Caco-2 (cell line): ENCODE measurements around the gene BCL7A. TPM values are rescaled to one million over a fixed set of nuclear protein-coding genes. Genes with fewer than 3 reads are reported as not detected.
"Not testable (repeated sequence)": the region's sequence is repeated elsewhere in the genome, so short reads cannot be mapped to it uniquely, and the experiment has no call there.

ENCODE experiments used
- BruUV-seq: library from RNA; stranded (reverse); fragments of 400-500 nt; replicated peaks from 2 replicates; lab custom pipeline; 2021; lab: Mats Ljungman, UMichigan
- CTCF ChIA-PET: fragments of 300-600 bp; sonication (Branson Sonifier 250); formaldehyde crosslinking; loops from one replicate; lab custom pipeline; 2022; ENCODE audit warnings: antibody characterized with exemption; lab: Charles Lee
- POLR2A ChIA-PET: fragments of 300-600 bp; sonication (Branson Sonifier 250); formaldehyde crosslinking; loops from one replicate; lab custom pipeline; 2022; ENCODE audit warnings: antibody characterized with exemption; lab: Charles Lee
- DNase-seq, 2 experiments: peaks; one replicate each; pipeline versions ENCODE4 v3.0.0 to v3.0.0-alpha.2; 2020 to 2022
- H3K27me3 ChIP-seq: replicated peaks from 2 replicates; pipeline ENCODE4 v1.6.0; 2011; ENCODE audit warnings: low read length; ENCODE audit not compliant: control insufficient read depth, insufficient read depth
- H3K36me3 ChIP-seq: 2 replicates; pipeline ENCODE4 v1.5.1; 2011; ENCODE audit warnings: low read length; ENCODE audit not compliant: control insufficient read depth, insufficient read depth
- H3K4me1 ChIP-seq: fragments of 250-450 bp; sonication (Bioruptor Pico); 2 replicates; pipeline ENCODE4 v1.5.1; 2020; ENCODE audit warnings: mild to moderate bottlenecking
- H3K4me3 ChIP-seq: 2 replicates; pipeline ENCODE4 v1.5.1; 2011; ENCODE audit warnings: low read depth, mild to moderate bottlenecking, control low read depth, low read length
- H3K9me3 ChIP-seq: fragments of 250-450 bp; sonication (Bioruptor Pico); 2 replicates; pipeline ENCODE4 v1.5.1; 2020; ENCODE audit warnings: mild to moderate bottlenecking, moderate library complexity
- H3K27ac Mint-ChIP-seq: one replicate; pipeline ENCODE4 v1.8.0; 2022; ENCODE audit warnings: mixed read lengths; ENCODE audit not compliant: unreplicated experiment
- H3K27me3 Mint-ChIP-seq: one replicate; pipeline ENCODE4 v1.8.0; 2022; ENCODE audit warnings: mixed read lengths; ENCODE audit not compliant: insufficient read depth, unreplicated experiment
- H3K36me3 Mint-ChIP-seq: one replicate; pipeline ENCODE4 v1.8.0; 2022; ENCODE audit warnings: mild to moderate bottlenecking, mixed read lengths; ENCODE audit not compliant: insufficient read depth, unreplicated experiment
- H3K4me1 Mint-ChIP-seq: one replicate; pipeline ENCODE4 v1.8.0; 2022; ENCODE audit warnings: low read depth, mixed read lengths; ENCODE audit not compliant: unreplicated experiment
- H3K4me3 Mint-ChIP-seq: one replicate; pipeline ENCODE4 v1.8.0; 2022; ENCODE audit warnings: mild to moderate bottlenecking, moderate library complexity, mixed read lengths; ENCODE audit not compliant: unreplicated experiment
- H3K9me3 Mint-ChIP-seq: one replicate; pipeline ENCODE4 v1.8.0; 2022; ENCODE audit warnings: mixed read lengths; ENCODE audit not compliant: unreplicated experiment
- intact Hi-C: fragments of 100-400 bp; cut with micrococcal nuclease; formaldehyde crosslinking; loops from one replicate; pipeline ENCODE4 v1.10.0; 2022; ENCODE audit not compliant: unreplicated experiment
- total RNA-seq: library from RNA; stranded (reverse); gene quantifications from 2 replicates; pipeline ENCODE4 v1.2.3, GENCODE V29; 2022
- TF ChIP-seq, protein P1 (sequence below), 2 experiments: fragments of 200-600 bp in 1 of 2; IDR thresholded peaks; 1 replicate in 1 of 2; 2 replicates in 1 of 2; pipeline versions ENCODE4 v1.5.1 to v1.8.0; 2011 to 2022; ENCODE audit warnings: antibody characterized with exemption in 1 of 2, control low read depth in 1 of 2, inconsistent platforms in 1 of 2, low read depth in 1 of 2, low read length in 1 of 2, mild to moderate bottlenecking in 1 of 2, moderate library complexity in 1 of 2; ENCODE audit not compliant: insufficient read depth in 1 of 2, severe bottlenecking in 1 of 2, unreplicated experiment in 1 of 2

BCL7A gene
- total RNA-seq, 1 experiment from 2014 or later: 15.5 TPM

DNA sequence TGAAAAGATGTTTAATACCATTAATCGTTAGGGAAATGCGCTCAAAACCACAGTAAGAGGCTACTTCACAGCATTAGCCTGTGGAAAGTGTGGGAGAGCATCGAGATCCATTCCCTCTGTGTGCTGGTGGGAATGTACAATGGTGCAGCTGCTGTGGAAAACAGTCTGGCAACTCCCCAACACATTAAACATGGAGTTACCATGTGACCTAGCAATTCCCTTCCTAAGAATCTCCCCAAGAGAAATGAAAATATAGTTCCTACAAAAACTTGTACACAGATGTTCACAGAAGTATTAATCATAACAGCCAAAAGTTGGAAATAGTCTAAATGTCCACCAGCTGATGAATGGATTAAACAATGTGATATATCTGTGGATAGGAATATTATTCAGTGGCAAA lies 80.6 kb downstream of the BCL7A start:
- no peaks in the 10 kb centered on the region for H3K36me3 ChIP-seq
- Mint-ChIP-seq H3K4me3 (no peak overlapping the region), H3K27me3 (no peaks in the 10 kb centered on the region), H3K4me1 (peaks cover 21% of the 10 kb centered on the region), H3K9me3 (no peaks in the 10 kb centered on the region), H3K27ac (no peak overlapping the region), H3K36me3 (peaks cover 6% of the 10 kb centered on the region)
- DNase-seq: no peak
- ChIA-PET POLR2A (interaction anchor here (1.0 kb wide), 1 partner anchor 24 kb away, joined by 3 read pairs; the partner anchor contains the start of gene MLXIP), CTCF (no interaction called here)
- no peak overlapping the region for H3K4me3 ChIP-seq
- BruUV-seq: no TSS peak
- H3K9me3 ChIP-seq: no peaks in the 10 kb centered on the region
- peaks cover 29% of the 10 kb centered on the region for H3K4me1 ChIP-seq
- no peaks in the 10 kb centered on the region for H3K27me3 ChIP-seq
- intact Hi-C loops: no loop called here
- TF ChIP-seq, protein P1, sequence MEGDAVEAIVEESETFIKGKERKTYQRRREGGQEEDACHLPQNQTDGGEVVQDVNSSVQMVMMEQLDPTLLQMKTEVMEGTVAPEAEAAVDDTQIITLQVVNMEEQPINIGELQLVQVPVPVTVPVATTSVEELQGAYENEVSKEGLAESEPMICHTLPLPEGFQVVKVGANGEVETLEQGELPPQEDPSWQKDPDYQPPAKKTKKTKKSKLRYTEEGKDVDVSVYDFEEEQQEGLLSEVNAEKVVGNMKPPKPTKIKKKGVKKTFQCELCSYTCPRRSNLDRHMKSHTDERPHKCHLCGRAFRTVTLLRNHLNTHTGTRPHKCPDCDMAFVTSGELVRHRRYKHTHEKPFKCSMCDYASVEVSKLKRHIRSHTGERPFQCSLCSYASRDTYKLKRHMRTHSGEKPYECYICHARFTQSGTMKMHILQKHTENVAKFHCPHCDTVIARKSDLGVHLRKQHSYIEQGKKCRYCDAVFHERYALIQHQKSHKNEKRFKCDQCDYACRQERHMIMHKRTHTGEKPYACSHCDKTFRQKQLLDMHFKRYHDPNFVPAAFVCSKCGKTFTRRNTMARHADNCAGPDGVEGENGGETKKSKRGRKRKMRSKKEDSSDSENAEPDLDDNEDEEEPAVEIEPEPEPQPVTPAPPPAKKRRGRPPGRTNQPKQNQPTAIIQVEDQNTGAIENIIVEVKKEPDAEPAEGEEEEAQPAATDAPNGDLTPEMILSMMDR (IDR thresholded peaks at IDR 0.05; ENCODE audit: insufficient read depth in 1 of 2, low read depth in 1 of 2, low read length in 1 of 2, severe bottlenecking in 1 of 2, unreplicated experiment in 1 of 2): no peak

DNA sequence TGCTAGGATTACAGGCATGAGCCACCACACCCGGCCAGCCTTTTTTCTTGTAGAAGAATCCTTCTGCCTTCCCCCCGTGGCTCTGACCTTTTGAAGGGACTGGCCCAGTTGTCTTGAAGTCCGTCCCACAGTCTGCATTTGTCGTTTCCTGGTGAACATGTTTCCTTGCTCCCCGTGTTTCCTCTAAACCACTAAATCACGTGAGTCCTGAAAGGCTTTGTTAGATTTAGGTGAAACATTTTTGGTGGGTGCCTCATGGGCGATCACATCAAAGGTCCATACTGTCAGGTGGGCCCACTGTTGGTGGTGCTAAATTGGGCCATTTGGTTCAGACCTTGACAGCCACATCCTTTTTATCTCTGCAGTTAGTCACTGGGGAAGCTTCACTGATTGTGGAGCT lies 83.2 kb downstream of the BCL7A start:
- DNase-seq: no peak
- Histone ChIP-seq H3K36me3 (no peaks in the 10 kb centered on the region), H3K4me3 (no peak overlapping the region), H3K27me3 (no peaks in the 10 kb centered on the region), H3K4me1 (peaks cover 10% of the 10 kb centered on the region), H3K9me3 (no peaks in the 10 kb centered on the region)
- no peaks in the 10 kb centered on the region for H3K9me3 Mint-ChIP-seq
- no peak overlapping the region for H3K4me3 Mint-ChIP-seq
- BruUV-seq: no TSS peak
- H3K27ac Mint-ChIP-seq: no peak overlapping the region
- H3K4me1 Mint-ChIP-seq: peaks cover 11% of the 10 kb centered on the region
- peaks cover 6% of the 10 kb centered on the region for H3K36me3 Mint-ChIP-seq
- CTCF ChIA-PET: no interaction called here
- POLR2A ChIA-PET: no interaction called here
- H3K27me3 Mint-ChIP-seq: no peaks in the 10 kb centered on the region
- TF ChIP-seq, protein P1 (IDR thresholded peaks at IDR 0.05; ENCODE audit: insufficient read depth in 1 of 2, low read depth in 1 of 2, low read length in 1 of 2, severe bottlenecking in 1 of 2, unreplicated experiment in 1 of 2): no peak
- intact Hi-C loops: no loop called here

DNA sequence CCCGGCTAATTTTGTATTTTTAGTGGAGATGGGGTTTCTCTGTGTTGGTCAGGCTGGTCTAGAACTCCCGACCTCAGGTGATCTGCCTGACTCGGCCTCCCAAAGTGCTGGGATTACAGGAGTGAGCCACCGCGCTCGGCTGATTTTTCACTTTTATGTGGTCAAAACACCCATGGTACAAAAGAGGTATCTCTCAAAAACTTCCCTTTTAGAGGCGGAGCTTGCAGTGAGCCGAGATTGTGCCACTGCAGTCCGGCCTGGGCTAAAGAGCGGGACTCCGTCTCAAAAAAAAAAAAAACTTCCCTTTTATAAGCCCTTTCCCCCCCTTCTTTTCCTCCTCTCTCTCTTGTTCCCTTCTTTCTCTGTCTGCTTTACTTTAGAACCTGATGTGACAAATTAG lies 83.8 kb downstream of the BCL7A start:
- BruUV-seq, CTCF ChIA-PET: not testable (repeated sequence)
- H3K4me1 Mint-ChIP-seq: peaks cover 11% of the 10 kb centered on the region

DNA sequence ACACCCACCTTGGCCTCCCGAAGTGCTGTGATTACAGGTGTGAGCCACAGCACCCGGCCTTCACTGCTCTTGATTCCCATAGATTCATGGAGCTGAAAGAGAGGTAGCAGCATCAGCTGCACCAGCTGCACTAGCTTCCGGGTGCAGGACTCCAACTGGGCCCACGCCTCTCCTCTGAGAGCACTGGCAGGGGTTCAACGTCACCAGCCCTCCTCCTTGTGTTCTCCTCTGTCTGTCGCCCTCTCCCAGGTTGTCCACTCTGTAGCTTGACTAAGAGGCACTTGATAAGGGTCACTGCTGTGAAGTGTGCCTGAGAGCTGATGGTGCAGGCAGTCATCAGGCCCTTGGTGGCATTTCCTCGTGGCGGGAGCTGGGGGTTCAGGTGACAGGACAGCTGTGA lies 85.2 kb downstream of the BCL7A start:
- Mint-ChIP-seq H3K4me3 (no peak overlapping the region), H3K27ac (peak overlapping the region; percentile 39), H3K4me1 (peaks cover 14% of the 10 kb centered on the region), H3K36me3 (peaks cover 6% of the 10 kb centered on the region), H3K27me3 (no peaks in the 10 kb centered on the region), H3K9me3 (no peaks in the 10 kb centered on the region)
- Histone ChIP-seq H3K4me1 (peaks cover 28% of the 10 kb centered on the region), H3K4me3 (no peak overlapping the region), H3K9me3 (no peaks in the 10 kb centered on the region), H3K36me3 (no peaks in the 10 kb centered on the region), H3K27me3 (no peaks in the 10 kb centered on the region)
- ChIA-PET POLR2A (no interaction called here), CTCF (interaction anchor here (0.6 kb wide), 1 partner anchor 53 kb away, joined by 3 read pairs; no protein-coding TSS in a partner anchor)
- no peak for DNase-seq
- intact Hi-C loops: no loop called here
- no TSS peak for BruUV-seq
- TF ChIP-seq, protein P1 (IDR thresholded peaks at IDR 0.05; ENCODE audit: insufficient read depth in 1 of 2, low read depth in 1 of 2, low read length in 1 of 2, severe bottlenecking in 1 of 2, unreplicated experiment in 1 of 2): no peak

More for the DNA sequence above, 83.8 kb downstream of the BCL7A start:
- intact Hi-C loops, H3K36me3 ChIP-seq, POLR2A ChIA-PET, H3K27ac Mint-ChIP-seq, H3K4me3 ChIP-seq, H3K9me3 Mint-ChIP-seq, DNase-seq, H3K36me3 Mint-ChIP-seq, H3K4me3 Mint-ChIP-seq, H3K27me3 Mint-ChIP-seq, H3K27me3 ChIP-seq, H3K9me3 ChIP-seq: not testable (repeated sequence)
- H3K4me1 ChIP-seq: peaks cover 14% of the 10 kb centered on the region
